ENCODE data around the gene IL21R. TPM values are rescaled to one million over a fixed set of nuclear protein-coding genes. Genes with fewer than 3 reads are reported as not detected.

IL21R gene
- total RNA-seq, 5 donors from 2014 or later (not counting 1 experiment from before 2014, with no cell fraction given): 35.6 to 44.3 (median 38.2) TPM

DNA sequence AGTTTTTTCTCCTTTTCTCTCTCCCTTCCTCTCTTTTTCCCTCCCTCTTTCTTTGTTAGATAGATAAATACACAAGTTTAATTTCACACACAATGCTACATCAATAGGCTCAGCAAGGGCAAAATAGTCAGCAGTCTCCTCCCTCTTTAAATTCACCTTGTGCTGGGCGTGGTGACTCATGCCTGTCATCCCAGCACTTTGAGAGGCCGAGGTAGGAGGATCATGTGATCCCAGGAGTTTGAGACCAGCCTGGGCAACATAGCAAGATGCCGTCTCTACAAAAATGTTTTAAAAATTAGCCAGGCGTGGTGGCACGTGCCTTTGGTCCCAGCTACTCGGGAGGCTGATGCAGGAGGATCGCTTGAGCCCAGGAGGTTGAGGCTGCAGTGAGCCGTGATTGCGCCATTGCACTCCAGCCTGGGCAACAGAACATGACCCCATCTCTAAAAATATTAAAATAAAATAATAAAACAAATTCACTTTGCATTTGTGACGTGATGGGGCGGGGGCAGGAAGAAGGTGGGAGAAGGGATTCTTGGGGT, 27.4 kb downstream of the IL21R start:
- Histone ChIP-seq H3K9me3 (no peaks in the 10 kb centered on the region), H3K27ac (ENCODE audit: low read length) (no peak overlapping the region), H3K27me3 (replicated peaks in 1 of 2; ENCODE audit: control insufficient read depth in 2 of 2, extremely low read depth in 1 of 2, insufficient read depth in 2 of 2, low read length in 1 of 2) (no peaks in the 10 kb centered on the region), H3K36me3 (ENCODE audit: control insufficient read depth in 2 of 2, extremely low read depth in 1 of 2, insufficient read depth in 1 of 2, low read length in 1 of 2) (peaks cover 6 to 61% of the 10 kb centered on the region in 2 donors), H3K4me1 (ENCODE audit: control insufficient read depth in 1 of 2, extremely low read depth in 1 of 2, insufficient read depth in 2 of 2, low read length in 2 of 2) (peaks cover 10 to 64% of the 10 kb centered on the region in 2 experiments), H3K4me3 (ENCODE audit: control insufficient read depth in 1 of 2, extremely low read depth in 1 of 2, low read length in 1 of 2) (no peak overlapping the region)
- peaks cover 37% of the 10 kb centered on the region for H3K36me3 Mint-ChIP-seq
- peaks cover 44 to 72% (median 63%) of the 10 kb centered on the region in 3 donors for H3K4me1 Mint-ChIP-seq
- WGBS (ENCODE audit: insufficient coverage): 95% methylated on average over 7 of the region's 11 CpGs
- POLR2A ChIA-PET: no interaction called here
- ATAC-seq (replicated peaks in 1 of 4) (no peak), DNase-seq (peak in 2 of 35 experiments; percentile 3 to 7)
- no peaks in the 10 kb centered on the region for H3K27me3 Mint-ChIP-seq
- CTCF ChIA-PET: no interaction called here
- no peaks in the 10 kb centered on the region for H3K9me3 Mint-ChIP-seq
- no peak overlapping the region for H3K4me3 Mint-ChIP-seq
- H3K27ac Mint-ChIP-seq: peak overlapping the region; percentile 63 to 75

- Mint-ChIP-seq H3K4me3 (no peak overlapping the region), H3K4me1 (peaks cover 44 to 66% (median 56%) of the 10 kb centered on the region in 3 donors), H3K36me3 (peaks cover 36% of the 10 kb centered on the region), H3K27me3 (no peaks in the 10 kb centered on the region), H3K9me3 (no peaks in the 10 kb centered on the region), H3K27ac (peak overlapping the region in 1 of 2 donors; percentile 84)
- H3K27me3 ChIP-seq (replicated peaks in 1 of 2; ENCODE audit: control insufficient read depth in 2 of 2, extremely low read depth in 1 of 2, insufficient read depth in 2 of 2, low read length in 1 of 2): no peaks in the 10 kb centered on the region
- no peak overlapping the region for H3K4me3 ChIP-seq (ENCODE audit: control insufficient read depth in 1 of 2, extremely low read depth in 1 of 2, low read length in 1 of 2)
- ChIA-PET CTCF (no interaction called here), POLR2A (no interaction called here)
- 82% methylated on average over 8 of the region's 16 CpGs for WGBS (ENCODE audit: insufficient coverage)
- no peak overlapping the region for H3K27ac ChIP-seq (ENCODE audit: low read length)
- peaks cover 4 to 63% of the 10 kb centered on the region in 2 donors for H3K36me3 ChIP-seq (ENCODE audit: control insufficient read depth in 2 of 2, extremely low read depth in 1 of 2, insufficient read depth in 1 of 2, low read length in 1 of 2)
- peaks cover 10 to 65% of the 10 kb centered on the region in 2 experiments for H3K4me1 ChIP-seq (ENCODE audit: control insufficient read depth in 1 of 2, extremely low read depth in 1 of 2, insufficient read depth in 2 of 2, low read length in 2 of 2)
- ATAC-seq (replicated peaks in 1 of 4) (no peak), DNase-seq (peak in 3 of 35 experiments; percentile 2 to 23 (median 9))
- H3K9me3 ChIP-seq: no peaks in the 10 kb centered on the region
Observed at GRCh38 chr16:27429981-27430441, 28.0 kb downstream of the IL21R start.

DNA sequence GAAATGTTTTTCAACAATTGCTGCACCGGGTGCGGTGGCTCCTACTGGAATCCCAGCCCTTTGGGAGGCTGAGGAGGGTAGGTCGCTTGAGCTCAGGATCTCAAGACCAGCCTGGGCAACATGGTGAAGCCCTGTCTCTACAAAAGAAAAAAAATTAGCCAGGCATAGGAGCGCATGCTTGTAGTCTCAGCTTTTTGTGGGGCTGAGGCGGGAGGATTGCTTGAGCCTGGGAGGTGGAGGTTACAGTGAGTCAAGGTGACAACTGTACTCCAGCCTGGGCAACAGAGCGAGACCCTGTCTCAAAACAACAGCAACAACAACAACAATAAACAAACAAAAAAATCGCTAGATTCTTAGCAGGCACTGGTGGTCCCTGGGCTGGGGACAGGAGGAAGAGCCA, 28.5 kb downstream of the IL21R start:
- 100% methylated on average over 4 of the region's 7 CpGs for WGBS (ENCODE audit: insufficient coverage)
- DNase-seq (peak in 2 of 35 experiments; percentile 3 to 4), ATAC-seq (replicated peaks in 1 of 4) (no peak)
- Mint-ChIP-seq H3K9me3 (no peaks in the 10 kb centered on the region), H3K4me1 (peaks cover 44 to 61% (median 52%) of the 10 kb centered on the region in 3 donors), H3K36me3 (peaks cover 31% of the 10 kb centered on the region), H3K27ac (peak overlapping the region; percentile 78 to 84), H3K27me3 (no peaks in the 10 kb centered on the region), H3K4me3 (no peak overlapping the region)
- H3K9me3 ChIP-seq: no peaks in the 10 kb centered on the region
- ChIA-PET POLR2A (interaction anchor here in 1 of 2 donors (1.1 kb wide), 1 partner anchor 8 kb away, joined by 3 read pairs; no protein-coding TSS in a partner anchor), CTCF (no interaction called here)
- peaks cover 10 to 62% of the 10 kb centered on the region in 2 experiments for H3K4me1 ChIP-seq (ENCODE audit: control insufficient read depth in 1 of 2, extremely low read depth in 1 of 2, insufficient read depth in 2 of 2, low read length in 2 of 2)
- H3K27me3 ChIP-seq (replicated peaks in 1 of 2; ENCODE audit: control insufficient read depth in 2 of 2, extremely low read depth in 1 of 2, insufficient read depth in 2 of 2, low read length in 1 of 2): no peaks in the 10 kb centered on the region
- H3K27ac ChIP-seq (ENCODE audit: low read length): no peak overlapping the region
- no peak overlapping the region for H3K4me3 ChIP-seq (ENCODE audit: control insufficient read depth in 1 of 2, extremely low read depth in 1 of 2, low read length in 1 of 2)
- H3K36me3 ChIP-seq (ENCODE audit: control insufficient read depth in 2 of 2, extremely low read depth in 1 of 2, insufficient read depth in 1 of 2, low read length in 1 of 2): peaks cover 4 to 66% of the 10 kb centered on the region in 2 donors

- Mint-ChIP-seq H3K9me3 (no peaks in the 10 kb centered on the region), H3K36me3 (peaks cover 33% of the 10 kb centered on the region), H3K27ac (peak overlapping the region in 1 of 2 donors; percentile 85), H3K27me3 (no peaks in the 10 kb centered on the region), H3K4me3 (no peak overlapping the region), H3K4me1 (peaks cover 40 to 57% (median 48%) of the 10 kb centered on the region in 3 donors)
- DNase-seq (peak in 3 of 35 experiments; percentile 2 to 22 (median 8)), ATAC-seq (replicated peaks in 1 of 4) (no peak)
- POLR2A ChIA-PET: interaction anchor here (0.6 to 1.1 kb wide), 3 partner anchors 8 to 162 kb away, joined by 3 read pairs; no protein-coding TSS in a partner anchor
- no peaks in the 10 kb centered on the region for H3K9me3 ChIP-seq
- CTCF ChIA-PET: no interaction called here
- no peaks in the 10 kb centered on the region for H3K27me3 ChIP-seq (replicated peaks in 1 of 2; ENCODE audit: control insufficient read depth in 2 of 2, extremely low read depth in 1 of 2, insufficient read depth in 2 of 2, low read length in 1 of 2)
- no peak overlapping the region for H3K27ac ChIP-seq (ENCODE audit: low read length)
- peaks cover 4 to 71% of the 10 kb centered on the region in 2 donors for H3K36me3 ChIP-seq (ENCODE audit: control insufficient read depth in 2 of 2, extremely low read depth in 1 of 2, insufficient read depth in 1 of 2, low read length in 1 of 2)
- H3K4me3 ChIP-seq (ENCODE audit: control insufficient read depth in 1 of 2, extremely low read depth in 1 of 2, low read length in 1 of 2): no peak overlapping the region
- 74% methylated on average over 3 of the region's 10 CpGs for WGBS (ENCODE audit: insufficient coverage)
- peaks cover 10 to 58% of the 10 kb centered on the region in 2 experiments for H3K4me1 ChIP-seq (ENCODE audit: control insufficient read depth in 1 of 2, extremely low read depth in 1 of 2, insufficient read depth in 2 of 2, low read length in 2 of 2)
Observed at GRCh38 chr16:27430923-27431484, 29.0 kb downstream of the IL21R start.

- Mint-ChIP-seq H3K4me1 (peaks cover 31 to 48% (median 41%) of the 10 kb centered on the region in 3 donors), H3K27ac (peak overlapping the region; percentile 69 to 85), H3K9me3 (no peaks in the 10 kb centered on the region), H3K36me3 (peaks cover 41% of the 10 kb centered on the region), H3K27me3 (no peaks in the 10 kb centered on the region), H3K4me3 (no peak overlapping the region)
- Histone ChIP-seq H3K4me3 (ENCODE audit: control insufficient read depth in 1 of 2, extremely low read depth in 1 of 2, low read length in 1 of 2) (no peak overlapping the region), H3K4me1 (ENCODE audit: control insufficient read depth in 1 of 2, extremely low read depth in 1 of 2, insufficient read depth in 2 of 2, low read length in 2 of 2) (peaks cover 8 to 52% of the 10 kb centered on the region in 2 experiments), H3K27me3 (replicated peaks in 1 of 2; ENCODE audit: control insufficient read depth in 2 of 2, extremely low read depth in 1 of 2, insufficient read depth in 2 of 2, low read length in 1 of 2) (no peaks in the 10 kb centered on the region), H3K36me3 (ENCODE audit: control insufficient read depth in 2 of 2, extremely low read depth in 1 of 2, insufficient read depth in 1 of 2, low read length in 1 of 2) (peaks cover 4 to 81% of the 10 kb centered on the region in 2 donors), H3K27ac (ENCODE audit: low read length) (no peak overlapping the region), H3K9me3 (no peaks in the 10 kb centered on the region)
- ChIA-PET CTCF (no interaction called here), POLR2A (interaction anchor here in 1 of 2 donors (1.1 kb wide), 1 partner anchor 9 kb away, joined by 3 read pairs; no protein-coding TSS in a partner anchor)
- peak in 2 of 35 experiments; percentile 3 to 15 for DNase-seq
- peak in 1 of 4 experiments; percentile 19 for ATAC-seq (replicated peaks in 1 of 4)
- 94% methylated on average over 5 of the region's 15 CpGs for WGBS (ENCODE audit: insufficient coverage)
Observed at GRCh38 chr16:27431773-27432532, 30.0 kb downstream of the IL21R start.

GRCh38 chr16:27432558-27432957, 30.6 kb downstream of the IL21R start:
- peaks cover 25 to 42% (median 35%) of the 10 kb centered on the region in 3 donors for H3K4me1 Mint-ChIP-seq
- peaks cover 47% of the 10 kb centered on the region for H3K36me3 Mint-ChIP-seq
- no peak for ATAC-seq (replicated peaks in 1 of 4)
- Histone ChIP-seq H3K27ac (ENCODE audit: low read length) (no peak overlapping the region), H3K4me3 (ENCODE audit: control insufficient read depth in 1 of 2, extremely low read depth in 1 of 2, low read length in 1 of 2) (no peak overlapping the region), H3K4me1 (ENCODE audit: control insufficient read depth in 1 of 2, extremely low read depth in 1 of 2, insufficient read depth in 2 of 2, low read length in 2 of 2) (peaks cover 8 to 50% of the 10 kb centered on the region in 2 experiments), H3K27me3 (replicated peaks in 1 of 2; ENCODE audit: control insufficient read depth in 2 of 2, extremely low read depth in 1 of 2, insufficient read depth in 2 of 2, low read length in 1 of 2) (no peaks in the 10 kb centered on the region), H3K9me3 (no peaks in the 10 kb centered on the region), H3K36me3 (ENCODE audit: control insufficient read depth in 2 of 2, extremely low read depth in 1 of 2, insufficient read depth in 1 of 2, low read length in 1 of 2) (peaks cover 7 to 85% of the 10 kb centered on the region in 2 donors)
- peak in 2 of 35 experiments; percentile 11 to 13 for DNase-seq
- CTCF ChIA-PET: no interaction called here
- peak overlapping the region; percentile 69 to 85 for H3K27ac Mint-ChIP-seq
- 83% methylated on average over 1 of the region's 6 CpGs for WGBS (ENCODE audit: insufficient coverage)
- POLR2A ChIA-PET: no interaction called here
- H3K9me3 Mint-ChIP-seq: no peaks in the 10 kb centered on the region
- H3K27me3 Mint-ChIP-seq: no peaks in the 10 kb centered on the region
- H3K4me3 Mint-ChIP-seq: no peak overlapping the region
